GM23338 (cell line): ENCODE measurements around the gene LONRF2. TPM values are rescaled to one million over a fixed set of nuclear protein-coding genes. Genes with fewer than 3 reads are reported as not detected.

Experiments used
- ATAC-seq: fragments of 200-7000 bp; cut with Tn5 transposase; 3 replicates; pipeline ENCODE4 v1.9.1; 2020
- DNase-seq: peaks from one replicate; pipeline ENCODE4 v3.0.0-alpha.2; 2015; ENCODE audit warnings: low spot score
- H2AFZ ChIP-seq: fragments of 200-600 bp; sonication (generic); 2 replicates; pipeline ENCODE4 v1.8.0; 2016; ENCODE audit warnings: antibody characterized with exemption, mild to moderate bottlenecking, moderate library complexity
- H3F3A ChIP-seq: fragments of 200-600 bp; sonication (generic); replicated peaks from 2 replicates; pipeline ENCODE4 v1.8.0; 2017; ENCODE audit warnings: antibody characterized with exemption, mixed run types, low read depth
- H3K27ac ChIP-seq: fragments of 200-600 bp; sonication (generic); 2 replicates; pipeline ENCODE4 v1.6.1; 2016; ENCODE audit warnings: low read depth
- H3K27me3 ChIP-seq: fragments of 200-600 bp; sonication (generic); 2 replicates; pipeline ENCODE4 v1.8.0; 2016; ENCODE audit warnings: mild to moderate bottlenecking, mixed run types, moderate library complexity; ENCODE audit not compliant: insufficient read depth
- H3K36me3 ChIP-seq: fragments of 200-600 bp; sonication (generic); 2 replicates; pipeline ENCODE4 v1.8.0; 2016; ENCODE audit warnings: mild to moderate bottlenecking; ENCODE audit not compliant: insufficient read depth
- H3K4me1 ChIP-seq: fragments of 200-600 bp; sonication (generic); 2 replicates; pipeline ENCODE4 v1.8.0; 2016; ENCODE audit warnings: mild to moderate bottlenecking, moderate library complexity; ENCODE audit not compliant: insufficient read depth
- H3K4me2 ChIP-seq: fragments of 200-600 bp; sonication (generic); 2 replicates; pipeline ENCODE4 v1.7.1; 2017; ENCODE audit warnings: mixed run types
- H3K4me3 ChIP-seq: fragments of 200-600 bp; sonication (generic); 2 replicates; pipeline ENCODE4 v1.6.1; 2016; ENCODE audit warnings: mixed run types
- H3K79me2 ChIP-seq: fragments of 200-600 bp; sonication (generic); replicated peaks from 2 replicates; pipeline ENCODE4 v1.8.0; 2017; ENCODE audit warnings: mild to moderate bottlenecking; ENCODE audit not compliant: insufficient read depth
- H3K9me2 ChIP-seq: fragments of 200-600 bp; sonication (generic); 2 replicates; pipeline ENCODE4 v1.8.0; 2017; ENCODE audit not compliant: insufficient read depth
- H4K20me1 ChIP-seq: fragments of 200-600 bp; sonication (generic); replicated peaks from 2 replicates; pipeline ENCODE4 v1.8.0; 2017; ENCODE audit warnings: mild to moderate bottlenecking; ENCODE audit not compliant: insufficient read depth
- H3K27ac Mint-ChIP-seq: 2 replicates; pipeline ENCODE4 v1.8.0; 2020; ENCODE audit warnings: inconsistent platforms, mild to moderate bottlenecking, moderate library complexity, mixed read lengths
- H3K27me3 Mint-ChIP-seq: 3 replicates; pipeline ENCODE4 v1.8.0; 2022; ENCODE audit warnings: low read depth, mild to moderate bottlenecking, moderate library complexity, mixed read lengths, inconsistent platforms; ENCODE audit not compliant: insufficient read depth, poor library complexity
- H3K36me3 Mint-ChIP-seq: 3 replicates; pipeline ENCODE4 v1.8.0; 2021; ENCODE audit warnings: low read depth, mild to moderate bottlenecking, inconsistent platforms, moderate library complexity, mixed read lengths
- H3K4me1 Mint-ChIP-seq: 3 replicates; pipeline ENCODE4 v1.8.0; 2020; ENCODE audit warnings: mild to moderate bottlenecking, inconsistent platforms, mixed read lengths
- H3K4me3 Mint-ChIP-seq: 3 replicates; pipeline ENCODE4 v1.8.0; 2021; ENCODE audit warnings: moderate library complexity, mild to moderate bottlenecking, inconsistent platforms, mixed read lengths
- H3K9me3 Mint-ChIP-seq: 3 replicates; pipeline ENCODE4 v1.8.0; 2020; ENCODE audit warnings: moderate library complexity, mild to moderate bottlenecking, inconsistent platforms, mixed read lengths
- CREB1 ChIP-seq: fragments of 250-450 bp; sonication (Bioruptor Pico); IDR thresholded peaks from 2 replicates; pipeline ENCODE4 v1.5.0; 2020; ENCODE audit warnings: low read depth, mild to moderate bottlenecking, moderate library complexity
- CTCF ChIP-seq, 2 experiments: fragments of 200-600 bp in 1 of 2; sonication (generic) in 1 of 2; conservative IDR thresholded peaks; 2 replicates each; pipeline versions ENCODE4 v1.5.1 to v1.6.1; 2016 to 2017; ENCODE audit warnings: antibody characterized with exemption in 2 of 2, low read depth in 2 of 2, mild to moderate bottlenecking in 2 of 2, moderate library complexity in 1 of 2
- ETS1 ChIP-seq: IDR thresholded peaks from 2 replicates; pipeline ENCODE4 v1.6.1; 2016; ENCODE audit warnings: antibody characterized with exemption
- EZH2 ChIP-seq: fragments of 200-600 bp; sonication (generic); IDR thresholded peaks from one replicate; pipeline ENCODE4 v1.8.0; 2017; ENCODE audit warnings: antibody characterized with exemption, mild to moderate bottlenecking, low read depth; ENCODE audit not compliant: unreplicated experiment
- EZH2phosphoT487 ChIP-seq: fragments of 200-600 bp; sonication (generic); IDR thresholded peaks from one replicate; pipeline ENCODE4 v1.8.1; 2018; ENCODE audit warnings: antibody characterized with exemption; ENCODE audit not compliant: unreplicated experiment
- JUNB ChIP-seq: IDR thresholded peaks from one replicate; pipeline ENCODE4 v1.6.1; 2016; ENCODE audit warnings: antibody characterized with exemption; ENCODE audit not compliant: unreplicated experiment
- NANOG ChIP-seq: IDR thresholded peaks from 2 replicates; pipeline ENCODE4 v1.6.1; 2016; ENCODE audit warnings: antibody characterized with exemption, borderline replicate concordance
- POLR2AphosphoS5 ChIP-seq: IDR thresholded peaks from 2 replicates; pipeline ENCODE4 v1.6.1; 2016; ENCODE audit warnings: antibody characterized with exemption, low read depth
- REST ChIP-seq: IDR thresholded peaks from one replicate; pipeline ENCODE4 v1.6.1; 2018; ENCODE audit warnings: antibody characterized with exemption; ENCODE audit not compliant: unreplicated experiment
- STAT1 ChIP-seq: IDR thresholded peaks from one replicate; pipeline ENCODE4 v1.6.1; 2016; ENCODE audit warnings: antibody characterized with exemption; ENCODE audit not compliant: unreplicated experiment
- ZNF114 ChIP-seq: fragments of 250-450 bp; sonication (Bioruptor Pico); IDR thresholded peaks from 2 replicates; pipeline ENCODE4 v1.5.0; 2020; ENCODE audit warnings: mild to moderate bottlenecking, moderate library complexity
- ZNF331 ChIP-seq: fragments of 250-450 bp; sonication (Bioruptor Pico); IDR thresholded peaks from 2 replicates; pipeline ENCODE4 v1.5.0; 2020; ENCODE audit warnings: low read depth, mild to moderate bottlenecking, moderate library complexity
- ZNF462 ChIP-seq: fragments of 250-450 bp; sonication (Bioruptor Pico); IDR thresholded peaks from 2 replicates; pipeline ENCODE4 v1.5.0; 2020; ENCODE audit warnings: mild to moderate bottlenecking, moderate library complexity
- polyA plus RNA-seq: library from polyadenylated mRNA; unstranded; fragments of >200 nt; fragmentation: Nextera tagmentation; extraction: Ambion mirVana; gene quantifications from 2 replicates; pipeline ENCODE4 v1.2.1, GENCODE V29; 2016
- total RNA-seq: library from RNA; depleted of rRNA; stranded (reverse); fragments of >200 nt; shearing (Covaris generic); gene quantifications from 2 replicates; pipeline ENCODE4 v1.2.3, GENCODE V29; 2014

LONRF2 gene
- total and polyA plus RNA-seq, 2 experiments from 2014 or later: 0.05 to 0.24 TPM

- no peak for DNase-seq
- no peaks in the 10 kb centered on the region for H3K79me2 ChIP-seq
- H3K27me3 Mint-ChIP-seq: no peaks in the 10 kb centered on the region
- H3K36me3 ChIP-seq: no peaks in the 10 kb centered on the region
- no peaks in the 10 kb centered on the region for H3K4me1 ChIP-seq
- peaks cover 4% of the 10 kb centered on the region; the same call in 2 of the 3 replicates for H3K4me1 Mint-ChIP-seq
- no peak for ATAC-seq
- H3K4me3 Mint-ChIP-seq: no peak overlapping the region
- TF ChIP-seq JUNB: no peak
- TF ChIP-seq ZNF331 (CRISPR knock-in tag): no peak
- no peak for TF ChIP-seq EZH2
- no peak for TF ChIP-seq ETS1
- TF ChIP-seq ZNF462 (CRISPR knock-in tag): no peak
- no peak for TF ChIP-seq NANOG
- TF ChIP-seq ZNF114 (CRISPR knock-in tag): no peak
- no peak for TF ChIP-seq REST
- TF ChIP-seq CTCF (conservative IDR thresholded peaks at IDR 0.05; ENCODE audit: low read depth in 2 of 2): no peak
- no peak for TF ChIP-seq STAT1
- no peak for TF ChIP-seq POLR2AphosphoS5
- TF ChIP-seq CREB1 (CRISPR knock-in tag): no peak
- no peak for TF ChIP-seq EZH2phosphoT487
- peaks cover 29% of the 10 kb centered on the region for H3K9me3 Mint-ChIP-seq
- H2AFZ ChIP-seq: no peak overlapping the region
- no peaks in the 10 kb centered on the region for H3K27me3 ChIP-seq
- H3K4me2 ChIP-seq: no peak overlapping the region
- peaks cover 14% of the 10 kb centered on the region; the same call in 1 of the 2 replicates for H3K9me2 ChIP-seq
- no peak overlapping the region for H3K27ac ChIP-seq
- H3K4me3 ChIP-seq: no peak overlapping the region
- no peak overlapping the region for H3K27ac Mint-ChIP-seq
- no peaks in the 10 kb centered on the region for H4K20me1 ChIP-seq
- H3K36me3 Mint-ChIP-seq: peaks cover 7% of the 10 kb centered on the region; the same call in 2 of the 3 replicates
- H3F3A ChIP-seq: no peaks in the 10 kb centered on the region
Observed at GRCh38 chr2:100334929-100335328, 12.6 kb upstream of the LONRF2 start.
